Measurements from ENCODE around the gene TBX21. TPM values are rescaled to one million over a fixed set of nuclear protein-coding genes. Genes with fewer than 3 reads are reported as not detected.

Gene TBX21
- total RNA-seq, 2 donors from 2014 or later: not detected

- no peak overlapping the region for H3K27ac Mint-ChIP-seq
- no peaks in the 10 kb centered on the region for H3K9me3 Mint-ChIP-seq
- peaks cover 28% of the 10 kb centered on the region for H3K4me1 Mint-ChIP-seq
- no peak for TF ChIP-seq CTCF (conservative IDR thresholded peaks at IDR 0.05)
- Histone ChIP-seq H3K4me1 (ENCODE audit: control insufficient read depth, insufficient read depth, low read length) (peaks cover 5% of the 10 kb centered on the region), H3K4me3 (ENCODE audit: low read length) (no peak overlapping the region), H3K9me3 (ENCODE audit: control insufficient read depth, low read length) (no peaks in the 10 kb centered on the region), H3K36me3 (ENCODE audit: control insufficient read depth, insufficient read depth, low read length) (peaks cover 11% of the 10 kb centered on the region), H3K27me3 (ENCODE audit: control insufficient read depth, insufficient read depth, low read length, poor library complexity, severe bottlenecking) (peaks cover 8% of the 10 kb centered on the region), H3K9ac (ENCODE audit: extremely low read depth, low read length, poor library complexity, severe bottlenecking) (no peak overlapping the region), H3K27ac (ENCODE audit: low read depth, low read length) (no peak overlapping the region)
- H3K4me3 Mint-ChIP-seq: no peak overlapping the region
- WGBS, 2 experiments (ENCODE audit: insufficient coverage in 1 of 2, insufficient read length in 1 of 2): 82 to 86% methylated on average over 5 to 14 of the region's 14 CpGs
- H3K27me3 Mint-ChIP-seq (ENCODE audit: insufficient read depth): peaks cover 16% of the 10 kb centered on the region
- H3K36me3 Mint-ChIP-seq (ENCODE audit: low read depth): peaks cover 12% of the 10 kb centered on the region
- no peak for DNase-seq
These were observed 28.9 kb upstream of the TBX21 start for GRCh38 chr17:47704116-47704515.

GRCh38 chr17:47704736-47705135 is 28.3 kb upstream of the TBX21 start:
- Mint-ChIP-seq H3K27me3 (ENCODE audit: insufficient read depth) (peaks cover 18% of the 10 kb centered on the region), H3K9me3 (no peaks in the 10 kb centered on the region), H3K4me3 (no peak overlapping the region), H3K4me1 (peaks cover 28% of the 10 kb centered on the region), H3K36me3 (ENCODE audit: low read depth) (peaks cover 8% of the 10 kb centered on the region), H3K27ac (no peak overlapping the region)
- Histone ChIP-seq H3K27ac (ENCODE audit: low read depth, low read length) (no peak overlapping the region), H3K4me1 (ENCODE audit: control insufficient read depth, insufficient read depth, low read length) (peaks cover 5% of the 10 kb centered on the region), H3K36me3 (ENCODE audit: control insufficient read depth, insufficient read depth, low read length) (peaks cover 10% of the 10 kb centered on the region), H3K4me3 (ENCODE audit: low read length) (no peak overlapping the region), H3K27me3 (ENCODE audit: control insufficient read depth, insufficient read depth, low read length, poor library complexity, severe bottlenecking) (peaks cover 8% of the 10 kb centered on the region), H3K9me3 (ENCODE audit: control insufficient read depth, low read length) (no peaks in the 10 kb centered on the region), H3K9ac (ENCODE audit: extremely low read depth, low read length, poor library complexity, severe bottlenecking) (no peak overlapping the region)
- TF ChIP-seq CTCF (conservative IDR thresholded peaks at IDR 0.05): no peak
- WGBS, 2 experiments (ENCODE audit: insufficient coverage in 1 of 2, insufficient read length in 1 of 2): 72 to 87% methylated on average over 6 of the region's 6 CpGs
- no peak for DNase-seq

GRCh38 chr17:47705536-47706530 is 27.2 kb upstream of the TBX21 start:
- WGBS, 2 experiments (ENCODE audit: insufficient coverage in 1 of 2, insufficient read length in 1 of 2): 81 to 89% methylated on average over 7 to 12 of the region's 12 CpGs
- DNase-seq: no peak
- H3K4me3 Mint-ChIP-seq: no peak overlapping the region
- H3K9me3 Mint-ChIP-seq: no peaks in the 10 kb centered on the region
- Histone ChIP-seq H3K36me3 (ENCODE audit: control insufficient read depth, insufficient read depth, low read length) (peaks cover 19% of the 10 kb centered on the region), H3K4me1 (ENCODE audit: control insufficient read depth, insufficient read depth, low read length) (peaks cover 5% of the 10 kb centered on the region), H3K27me3 (ENCODE audit: control insufficient read depth, insufficient read depth, low read length, poor library complexity, severe bottlenecking) (peaks cover 8% of the 10 kb centered on the region), H3K9me3 (ENCODE audit: control insufficient read depth, low read length) (no peaks in the 10 kb centered on the region), H3K4me3 (ENCODE audit: low read length) (no peak overlapping the region), H3K9ac (ENCODE audit: extremely low read depth, low read length, poor library complexity, severe bottlenecking) (no peak overlapping the region), H3K27ac (ENCODE audit: low read depth, low read length) (no peak overlapping the region)
- peaks cover 10% of the 10 kb centered on the region for H3K36me3 Mint-ChIP-seq (ENCODE audit: low read depth)
- no peak for TF ChIP-seq CTCF (conservative IDR thresholded peaks at IDR 0.05)
- H3K27me3 Mint-ChIP-seq (ENCODE audit: insufficient read depth): peaks cover 19% of the 10 kb centered on the region
- peaks cover 28% of the 10 kb centered on the region for H3K4me1 Mint-ChIP-seq
- no peak overlapping the region for H3K27ac Mint-ChIP-seq

All from endodermal cell (in vitro differentiated cells).